Panc1 (cell line): ENCODE data around the gene RNF169. TPM values are rescaled to one million over a fixed set of nuclear protein-coding genes. Genes with fewer than 3 reads are reported as not detected.

Experiments
- ATAC-seq: fragments of 200-7000 bp; cut with Tn5 transposase; 2 replicates; pipeline ENCODE4 v1.9.1; 2020; ENCODE audit warnings: mild to moderate bottlenecking, moderate library complexity
- BruUV-seq: library from RNA; stranded (reverse); fragments of 400-500 nt; replicated peaks from 2 replicates; lab custom pipeline; 2021; lab: Mats Ljungman, UMichigan
- CTCF ChIA-PET: fragments of 300-600 bp; sonication (Branson Sonifier 250); formaldehyde crosslinking; loops from one replicate; lab custom pipeline; 2022; ENCODE audit warnings: antibody characterized with exemption; lab: Charles Lee
- POLR2A ChIA-PET: fragments of 300-600 bp; sonication (Branson Sonifier 250); formaldehyde crosslinking; loops from one replicate; lab custom pipeline; 2022; ENCODE audit warnings: antibody characterized with exemption; lab: Charles Lee
- DNase-seq: peaks from one replicate; pipeline ENCODE4 v3.0.0-alpha.2; 2010; ENCODE audit warnings: low read depth, low spot score
- H3K27ac ChIP-seq: 2 replicates; pipeline ENCODE4 v1.5.1; 2011; ENCODE audit warnings: mild to moderate bottlenecking, low read length, inconsistent platforms
- H3K27me3 ChIP-seq: fragments of 200-500 bp; sonication (Bioruptor generic); 2 replicates; pipeline ENCODE4 v1.6.0; 2014; ENCODE audit warnings: low read length, inconsistent platforms; ENCODE audit not compliant: control insufficient read depth, insufficient read depth
- H3K36me3 ChIP-seq: fragments of 200-500 bp; sonication (Bioruptor generic); 2 replicates; pipeline ENCODE4 v1.5.1; 2014; ENCODE audit warnings: inconsistent platforms, mild to moderate bottlenecking, low read length, moderate library complexity; ENCODE audit not compliant: control insufficient read depth, insufficient read depth
- H3K4me1 ChIP-seq: 2 replicates; pipeline ENCODE4 v1.5.1; 2011; ENCODE audit warnings: inconsistent platforms, mild to moderate bottlenecking, low read length, moderate library complexity; ENCODE audit not compliant: control insufficient read depth, insufficient read depth
- H3K4me3 ChIP-seq, 2 experiments: 2 replicates each; pipeline ENCODE4 v1.5.1; 2011 to 2012; ENCODE audit warnings: low read depth in 2 of 2, low read length in 2 of 2, mild to moderate bottlenecking in 2 of 2, inconsistent platforms in 1 of 2, moderate library complexity in 1 of 2
- H3K9me3 ChIP-seq: fragments of 200-500 bp; sonication (Bioruptor generic); 2 replicates; pipeline ENCODE4 v1.5.1; 2014; ENCODE audit warnings: low read depth, mild to moderate bottlenecking, inconsistent platforms, low read length, moderate library complexity; ENCODE audit not compliant: control insufficient read depth, insufficient read depth
- CTCF ChIP-seq: fragments of 450-650 bp; IDR thresholded peaks from 2 replicates; pipeline ENCODE4 v1.5.1; 2017; ENCODE audit warnings: mild to moderate bottlenecking
- POLR2AphosphoS5 ChIP-seq: IDR thresholded peaks from 2 replicates; pipeline ENCODE4 v1.6.1; 2012; ENCODE audit warnings: mild to moderate bottlenecking, low read depth, low read length, moderate library complexity
- REST ChIP-seq, 2 experiments: IDR thresholded peaks; 2 replicates each; pipeline ENCODE4 v1.6.1; 2011 to 2012; ENCODE audit warnings: low read depth in 2 of 2, control low read depth in 1 of 2, low read length in 1 of 2, mild to moderate bottlenecking in 1 of 2, moderate library complexity in 1 of 2; ENCODE audit not compliant: insufficient read depth in 1 of 2
- SIN3A ChIP-seq: IDR thresholded peaks from 2 replicates; pipeline ENCODE4 v1.6.1; 2012; ENCODE audit warnings: low read depth, mild to moderate bottlenecking, low read length, moderate library complexity, borderline replicate concordance; ENCODE audit not compliant: insufficient read depth
- TCF7L2 ChIP-seq: IDR thresholded peaks from 2 replicates; pipeline ENCODE4 v1.6.1; 2011; ENCODE audit warnings: mild to moderate bottlenecking, low read depth, low read length, inconsistent platforms
- in situ Hi-C: cut with HindIII; loops from 2 replicates; pipeline ENCODE4 v1.10.0; 2016; ENCODE audit warnings: low sequenced_read_pairs, low pct_unique_long_range_greater_than_20kb
- intact Hi-C: fragments of 100-400 bp; cut with micrococcal nuclease; formaldehyde crosslinking; loops from one replicate; pipeline ENCODE4 v1.10.0; 2022; ENCODE audit not compliant: unreplicated experiment
- total RNA-seq: library from RNA; stranded (reverse); gene quantifications from one replicate; pipeline ENCODE4 v1.2.1, GENCODE V29; 2021; ENCODE audit not compliant: unreplicated experiment

Gene RNF169
- total RNA-seq, 1 experiment from 2014 or later, result 23.6 TPM

DNA sequence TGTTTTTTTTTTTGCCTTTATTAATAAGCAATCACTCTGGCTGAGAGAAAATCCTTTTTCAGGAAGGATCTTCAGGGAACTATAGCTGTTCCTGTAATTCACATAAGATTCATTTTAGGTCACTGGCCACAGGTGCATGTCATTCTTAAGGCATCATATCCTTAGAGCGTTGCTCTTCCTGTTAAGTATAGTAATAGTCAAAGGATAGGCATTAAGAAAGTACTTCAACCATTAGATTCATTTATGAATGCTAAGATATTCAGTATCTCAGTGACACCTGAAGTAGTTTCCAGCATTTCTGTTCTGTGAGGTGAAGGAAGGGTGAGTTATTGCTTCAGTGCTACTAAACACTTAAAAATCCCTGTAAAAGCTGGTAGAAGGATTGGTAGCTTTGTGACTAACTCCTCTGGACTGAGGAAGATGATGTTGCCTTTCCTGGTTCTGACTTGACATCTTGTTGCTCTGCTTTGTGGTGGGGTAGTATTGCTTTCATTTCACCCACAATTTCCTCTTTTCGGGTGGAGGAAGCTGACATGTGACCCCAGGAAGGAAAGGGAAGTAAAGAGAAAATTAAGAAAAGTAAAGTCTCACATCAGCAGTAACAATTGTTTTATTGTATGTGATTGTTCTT lies 34.7 kb downstream of the RNF169 start:
- TF ChIP-seq SIN3A (no peak), POLR2AphosphoS5 (no peak), REST (IDR thresholded peaks at IDR 0.05; ENCODE audit: insufficient read depth in 1 of 2, low read depth in 2 of 2, low read length in 1 of 2) (no peak), CTCF (no peak), TCF7L2 (no peak)
- peaks cover 15% of the 10 kb centered on the region for H3K4me1 ChIP-seq
- intact Hi-C loops (no loop called here), in situ Hi-C loops (no loop called here)
- 0 out of 2 replicates have a peak overlapping the region, but pooled peaks have one; percentile 4 for H3K27ac ChIP-seq
- H3K36me3 ChIP-seq, result no peaks in the 10 kb centered on the region
- no peak overlapping the region for H3K4me3 ChIP-seq
- CTCF ChIA-PET, result interaction anchor here (0.6 kb wide), 1 partner anchor 42 kb away, joined by 8 read pairs; no protein-coding TSS in a partner anchor
- POLR2A ChIA-PET, result interaction anchor here (0.6 kb wide), 2 partner anchors 60 to 1085 kb away, joined by 5 to 6 read pairs; no protein-coding TSS in a partner anchor
- no peak for DNase-seq
- H3K27me3 ChIP-seq, result no peaks in the 10 kb centered on the region
- H3K9me3 ChIP-seq, result no peaks in the 10 kb centered on the region
- peak; percentile 55; the same call in 1 of the 2 replicates for ATAC-seq
- no TSS peak for BruUV-seq

DNA sequence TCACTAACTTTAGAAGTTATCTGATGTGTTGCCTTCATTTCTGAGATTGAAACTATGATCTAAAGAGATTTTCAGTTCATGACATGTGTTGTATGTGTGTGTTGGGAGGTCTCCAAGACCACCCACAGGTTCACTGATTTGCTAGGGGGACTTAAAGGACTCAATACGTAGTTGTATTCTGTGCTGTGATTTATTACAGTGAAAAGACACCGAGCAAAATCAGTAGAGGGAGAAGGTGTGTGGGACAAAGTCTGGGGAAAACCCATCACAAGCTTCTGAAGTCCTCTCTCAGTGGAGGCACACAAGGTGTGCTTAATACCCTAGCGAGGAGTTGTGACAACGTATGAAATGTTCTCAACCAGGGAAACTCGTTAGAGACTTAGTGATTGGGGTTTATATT lies 35.6 kb downstream of the RNF169 start:
- no peak overlapping the region for H3K4me3 ChIP-seq
- peaks cover 15% of the 10 kb centered on the region for H3K4me1 ChIP-seq
- H3K27me3 ChIP-seq, result no peaks in the 10 kb centered on the region
- TF ChIP-seq REST (IDR thresholded peaks at IDR 0.05; ENCODE audit: insufficient read depth in 1 of 2, low read depth in 2 of 2, low read length in 1 of 2) (no peak), TCF7L2 (no peak), POLR2AphosphoS5 (no peak), SIN3A (no peak), CTCF (no peak)
- in situ Hi-C loops (no loop called here), intact Hi-C loops (no loop called here)
- H3K9me3 ChIP-seq, result no peaks in the 10 kb centered on the region
- H3K27ac ChIP-seq, result no peak overlapping the region
- DNase-seq, result no peak
- H3K36me3 ChIP-seq, result no peaks in the 10 kb centered on the region
- ChIA-PET CTCF (no interaction called here), POLR2A (no interaction called here)
- ATAC-seq, result no peak; the same call in 1 of the 2 replicates
- no TSS peak for BruUV-seq
